Esophagus squamous epithelium (tissue), 5 donors: ENCODE measurements around the gene SLC5A3. TPM values are rescaled to one million over a fixed set of nuclear protein-coding genes. Genes with fewer than 3 reads are reported as not detected.

Source experiments
- DNase-seq: peaks from one replicate; lab custom pipeline; 2025; lab: John Stamatoyannopoulos, UW
- H3K27ac ChIP-seq, 4 donors: fragments of 200-600 bp; sonication (generic); one replicate each; pipeline ENCODE4 v1.5.1; 2016 to 2019; ENCODE audit warnings: mild to moderate bottlenecking in 1 of 4
- H3K27me3 ChIP-seq, 4 donors: fragments of 200-600 bp; sonication (generic); 1 replicate in 3 of 4; 2 replicates in 1 of 4; pipeline versions ENCODE4 v1.5.1 to v1.6.0; 2017 to 2021; ENCODE audit warnings: antibody characterized with exemption in 1 of 4
- H3K36me3 ChIP-seq, 3 donors: fragments of 200-600 bp; sonication (generic); one replicate each; pipeline ENCODE4 v1.5.1; 2016 to 2019
- H3K4me1 ChIP-seq, 3 donors: fragments of 200-600 bp; sonication (generic); one replicate each; pipeline ENCODE4 v1.5.1; 2017 to 2019
- H3K4me3 ChIP-seq, 4 donors: fragments of 200-600 bp; sonication (generic); 1 replicate in 3 of 4; 2 replicates in 1 of 4; pipeline ENCODE4 v1.5.1; 2016 to 2019; ENCODE audit warnings: mild to moderate bottlenecking in 2 of 4, moderate library complexity in 1 of 4
- H3K9me3 ChIP-seq, 3 donors: fragments of 200-600 bp; sonication (generic); one replicate each; pipeline ENCODE4 v1.5.1; 2016 to 2019
- CTCF ChIP-seq, 6 experiments: fragments of 450-650 bp in 4 of 6; fragments of 200-600 bp in 2 of 6; sonication (generic) in 2 of 6; IDR thresholded peaks; one replicate each; pipeline ENCODE4 v1.5.1; 2016 to 2019; ENCODE audit warnings: antibody characterized with exemption in 6 of 6, mild to moderate bottlenecking in 4 of 6, moderate library complexity in 4 of 6
- POLR2A ChIP-seq, 4 donors: fragments of 450-650 bp; IDR thresholded peaks; one replicate each; pipeline ENCODE4 v1.6.1; 2017; ENCODE audit warnings: antibody characterized with exemption in 4 of 4, mild to moderate bottlenecking in 4 of 4, moderate library complexity in 3 of 4
- WGBS, 2 donors: methylation state at CpG; one replicate each; pipeline ENCODE4 v1.1.5; 2018; 5-methylcytosine and 5-hydroxymethylcytosine counted together
- intact Hi-C: fragments of 100-400 bp; cut with DNase I; formaldehyde crosslinking; loops from one replicate; pipeline ENCODE4 v1.15.0; 2022
- total RNA-seq, 4 donors: library from RNA; depleted of rRNA; stranded (reverse); fragments of >200 nt; gene quantifications; one replicate each; pipeline ENCODE4 v1.1.0, GENCODE V29; 2016
- donor health status: DM: yes; HTN: yes; CAD: no.

SLC5A3 gene
- total RNA-seq, 4 donors from 2014 or later: 9.0 to 20.0 (median 11.4) TPM

DNA sequence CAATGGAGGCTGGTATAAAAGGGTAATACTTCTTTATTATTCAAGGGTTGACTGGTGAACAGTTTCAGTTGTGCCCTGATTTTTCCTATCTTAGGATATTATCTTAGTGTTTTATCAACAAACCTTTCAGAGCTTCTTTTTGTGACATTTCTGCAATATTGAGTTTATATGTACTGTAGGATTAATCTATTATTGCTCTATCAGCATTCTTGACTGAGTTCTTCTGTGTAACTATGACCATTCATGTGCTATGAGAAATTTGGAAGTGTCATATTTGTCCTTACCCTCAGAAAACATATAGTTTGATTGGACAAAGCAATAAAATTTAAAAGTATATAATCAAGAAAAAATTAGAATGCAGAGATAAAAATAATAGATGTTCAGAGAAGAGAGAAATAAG is 25.5 kb upstream of the SLC5A3 start:
- no peak for TF ChIP-seq POLR2A (IDR thresholded peaks at IDR 0.05)
- no peak for TF ChIP-seq CTCF (IDR thresholded peaks at IDR 0.05)
- DNase-seq: no peak
- Histone ChIP-seq H3K9me3 (no peaks in the 10 kb centered on the region), H3K27ac (no peak overlapping the region), H3K4me3 (no peak overlapping the region), H3K4me1 (peaks cover 0 to 5% (median 3%) of the 10 kb centered on the region in 3 donors), H3K36me3 (no peaks in the 10 kb centered on the region), H3K27me3 (no peaks in the 10 kb centered on the region)
- intact Hi-C loops: no loop called here

- intact Hi-C loops: no loop called here
- TF ChIP-seq CTCF (IDR thresholded peaks at IDR 0.05) (no peak), POLR2A (IDR thresholded peaks at IDR 0.05) (no peak)
- Histone ChIP-seq H3K36me3 (no peaks in the 10 kb centered on the region), H3K9me3 (no peaks in the 10 kb centered on the region), H3K4me3 (no peak overlapping the region), H3K4me1 (no peaks in the 10 kb centered on the region), H3K27ac (no peak overlapping the region), H3K27me3 (no peaks in the 10 kb centered on the region)
- WGBS, 2 donors: 72 to 84% methylated on average over 5 of the region's 5 CpGs
- DNase-seq: no peak
These were observed 21.2 kb upstream of the SLC5A3 start for GRCh38 chr21:34052171-34052570.

- Histone ChIP-seq H3K4me1 (no peaks in the 10 kb centered on the region), H3K4me3 (no peak overlapping the region), H3K27ac (no peak overlapping the region), H3K9me3 (no peaks in the 10 kb centered on the region), H3K36me3 (no peaks in the 10 kb centered on the region), H3K27me3 (no peaks in the 10 kb centered on the region)
- no peak for DNase-seq
- intact Hi-C loops: no loop called here
- TF ChIP-seq POLR2A (IDR thresholded peaks at IDR 0.05) (no peak), CTCF (IDR thresholded peaks at IDR 0.05) (no peak)
- WGBS, 2 donors: 85 to 86% methylated on average over 4 of the region's 4 CpGs
These were observed 19.1 kb upstream of the SLC5A3 start for GRCh38 chr21:34054259-34054658.

DNA sequence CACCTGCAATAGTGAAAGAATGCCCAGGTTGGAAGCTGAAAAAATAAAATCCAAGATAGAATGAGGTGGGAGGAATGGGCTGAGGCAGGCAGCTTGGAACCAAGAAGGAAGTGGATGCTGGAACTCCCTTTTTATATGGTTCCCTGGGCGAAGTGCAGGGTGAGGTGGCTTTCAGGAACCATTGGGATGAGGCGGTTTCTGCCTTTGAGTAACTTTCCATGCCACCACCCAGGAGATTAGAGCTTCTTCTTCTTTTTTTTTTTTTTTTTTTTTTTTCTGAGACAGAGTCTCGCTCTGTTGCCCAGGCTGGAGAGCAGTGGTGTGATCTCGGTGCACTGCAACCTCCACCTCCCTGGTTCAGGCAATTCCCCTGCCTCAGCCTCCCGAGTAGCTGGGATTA is 17.8 kb upstream of the SLC5A3 start:
- intact Hi-C loops: no loop called here
- Histone ChIP-seq H3K4me1 (no peaks in the 10 kb centered on the region), H3K4me3 (no peak overlapping the region), H3K27ac (no peak overlapping the region), H3K36me3 (no peaks in the 10 kb centered on the region), H3K27me3 (no peaks in the 10 kb centered on the region), H3K9me3 (no peaks in the 10 kb centered on the region)
- WGBS, 2 donors: 84 to 97% methylated on average over 2 to 5 of the region's 5 CpGs
- DNase-seq: no peak
- TF ChIP-seq POLR2A (IDR thresholded peaks at IDR 0.05) (no peak), CTCF (IDR thresholded peaks at IDR 0.05) (no peak)

- Histone ChIP-seq H3K36me3 (no peaks in the 10 kb centered on the region), H3K27ac (no peak overlapping the region), H3K4me3 (no peak overlapping the region), H3K9me3 (no peaks in the 10 kb centered on the region), H3K4me1 (no peaks in the 10 kb centered on the region), H3K27me3 (no peaks in the 10 kb centered on the region)
- intact Hi-C loops: no loop called here
- DNase-seq: no peak
- TF ChIP-seq POLR2A (IDR thresholded peaks at IDR 0.05) (no peak), CTCF (IDR thresholded peaks at IDR 0.05) (no peak)
- 83 to 87% methylated on average over 3 of the region's 3 CpGs for WGBS, 2 donors
These were observed 11.4 kb upstream of the SLC5A3 start for GRCh38 chr21:34061983-34062382.
